GM23248 (cell line): ENCODE data around the gene WBP2.

ENCODE experiments used
- EZH2 ChIP-seq: fragments of 200-600 bp; sonication (generic); IDR thresholded peaks from 2 replicates; pipeline ENCODE4 v1.6.1; 2018; ENCODE audit warnings: antibody characterized with exemption, mild to moderate bottlenecking; ENCODE audit not compliant: insufficient read depth, poor library complexity, severe bottlenecking
- EZH2phosphoT487 ChIP-seq: fragments of 200-600 bp; sonication (generic); IDR thresholded peaks from 2 replicates; pipeline ENCODE4 v1.6.1; 2018; ENCODE audit warnings: antibody characterized with exemption, moderate library complexity, mild to moderate bottlenecking, low read depth; ENCODE audit not compliant: insufficient read depth

DNA sequence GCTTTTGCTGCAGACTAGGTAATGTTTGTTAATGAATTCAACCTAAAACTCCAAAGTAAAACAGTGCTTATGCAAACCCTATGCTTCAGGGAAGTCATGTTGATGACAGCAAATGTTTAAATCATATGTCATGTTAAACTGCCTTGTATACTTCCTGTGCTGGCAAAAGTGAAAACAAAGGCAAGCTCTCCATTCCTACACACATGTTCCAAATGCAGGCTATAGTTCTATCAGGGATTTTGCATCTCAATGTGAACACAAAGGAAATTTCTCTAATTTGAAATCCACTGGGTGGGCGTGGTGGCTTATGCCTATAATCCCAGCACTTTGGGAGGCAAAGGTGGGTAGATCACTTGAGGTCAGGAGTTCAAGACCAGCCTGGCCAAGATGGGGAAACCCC is 51.3 kb downstream of the WBP2 start:
- TF ChIP-seq EZH2, result no peak
- TF ChIP-seq EZH2phosphoT487, result no peak
